ENCODE results near the gene PFAS. TPM values are rescaled to one million over a fixed set of nuclear protein-coding genes. Genes with fewer than 3 reads are reported as not detected.

PFAS gene
- total and polyA plus RNA-seq, 11 donors = 6.1 to 23.8 (median 13.2) TPM

DNA sequence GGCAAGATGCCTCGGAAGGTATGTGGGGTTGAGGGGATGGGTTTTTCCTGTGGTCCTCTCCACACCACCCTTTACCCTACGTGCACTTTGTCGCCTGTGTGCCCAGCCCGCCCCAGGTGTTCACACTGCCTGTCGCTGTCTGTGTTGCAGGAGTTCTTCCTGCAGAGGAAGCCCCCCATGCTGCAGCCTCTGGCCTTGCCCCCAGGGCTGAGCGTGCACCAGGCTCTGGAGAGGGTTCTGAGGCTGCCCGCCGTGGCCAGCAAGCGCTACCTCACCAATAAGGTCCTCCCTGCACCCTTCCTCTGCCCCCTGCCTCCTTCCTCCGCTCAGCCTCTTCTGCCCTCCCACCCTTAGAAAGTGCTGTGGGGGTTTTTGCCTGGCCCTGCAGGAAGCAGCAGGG, 15.2 kb downstream of the PFAS start:
- Histone ChIP-seq H3K36me3 (peaks cover 0 to 93% (median 67%) of the 10 kb centered on the region in 9 donors), H3K27me3 (no peaks in the 10 kb centered on the region), H3K4me1 (no peaks in the 10 kb centered on the region), H3K4me3 (no peak overlapping the region), H3K9me3 (no peaks in the 10 kb centered on the region), H3K27ac (no peak overlapping the region)
- intact Hi-C loops (cut with DNase I) = no loop called here
- no peak for DNase-seq
- WGBS, 4 donors = 94 to 97% (median 96%) methylated on average over 10 of the region's 10 CpGs
- TF ChIP-seq POLR2A (IDR thresholded peaks at IDR 0.05) = no peak
- ATAC-seq = no peak

DNA sequence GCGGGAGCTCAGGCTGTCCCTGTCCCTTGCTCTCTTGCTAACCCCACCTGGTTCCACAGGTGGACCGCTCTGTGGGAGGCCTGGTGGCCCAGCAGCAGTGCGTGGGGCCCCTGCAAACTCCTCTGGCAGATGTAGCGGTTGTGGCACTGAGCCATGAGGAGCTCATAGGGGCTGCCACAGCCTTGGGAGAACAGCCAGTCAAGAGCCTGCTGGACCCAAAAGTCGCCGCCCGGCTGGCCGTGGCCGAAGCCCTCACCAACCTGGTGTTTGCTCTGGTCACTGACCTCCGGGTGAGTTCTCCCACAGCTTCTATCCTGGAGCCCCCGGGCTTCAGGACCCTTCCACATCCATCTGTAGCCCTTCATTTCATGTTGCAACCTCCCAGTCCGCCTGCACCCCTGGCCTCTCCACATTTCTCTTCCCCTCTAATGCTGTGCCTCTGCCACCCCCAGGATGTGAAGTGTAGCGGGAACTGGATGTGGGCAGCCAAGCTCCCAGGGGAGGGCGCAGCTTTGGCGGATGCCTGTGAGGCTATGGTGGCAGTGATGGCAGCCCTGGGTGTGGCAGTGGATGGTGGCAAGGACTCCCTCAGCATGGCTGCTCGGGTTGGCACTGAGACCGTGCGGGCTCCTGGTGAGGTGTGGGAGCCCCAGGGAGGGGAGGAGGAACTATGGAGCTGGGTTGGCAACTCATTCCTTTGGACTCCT, 15.9 kb downstream of the PFAS start:
- intact Hi-C loops (cut with DNase I) = no loop called here
- TF ChIP-seq POLR2A (IDR thresholded peaks at IDR 0.05) = no peak
- TF ChIP-seq, protein P1, sequence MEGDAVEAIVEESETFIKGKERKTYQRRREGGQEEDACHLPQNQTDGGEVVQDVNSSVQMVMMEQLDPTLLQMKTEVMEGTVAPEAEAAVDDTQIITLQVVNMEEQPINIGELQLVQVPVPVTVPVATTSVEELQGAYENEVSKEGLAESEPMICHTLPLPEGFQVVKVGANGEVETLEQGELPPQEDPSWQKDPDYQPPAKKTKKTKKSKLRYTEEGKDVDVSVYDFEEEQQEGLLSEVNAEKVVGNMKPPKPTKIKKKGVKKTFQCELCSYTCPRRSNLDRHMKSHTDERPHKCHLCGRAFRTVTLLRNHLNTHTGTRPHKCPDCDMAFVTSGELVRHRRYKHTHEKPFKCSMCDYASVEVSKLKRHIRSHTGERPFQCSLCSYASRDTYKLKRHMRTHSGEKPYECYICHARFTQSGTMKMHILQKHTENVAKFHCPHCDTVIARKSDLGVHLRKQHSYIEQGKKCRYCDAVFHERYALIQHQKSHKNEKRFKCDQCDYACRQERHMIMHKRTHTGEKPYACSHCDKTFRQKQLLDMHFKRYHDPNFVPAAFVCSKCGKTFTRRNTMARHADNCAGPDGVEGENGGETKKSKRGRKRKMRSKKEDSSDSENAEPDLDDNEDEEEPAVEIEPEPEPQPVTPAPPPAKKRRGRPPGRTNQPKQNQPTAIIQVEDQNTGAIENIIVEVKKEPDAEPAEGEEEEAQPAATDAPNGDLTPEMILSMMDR (IDR thresholded peaks at IDR 0.05) = no peak
- DNase-seq (no peak), ATAC-seq (peak in 1 of 4 donors; percentile 14)
- Histone ChIP-seq H3K27me3 (no peaks in the 10 kb centered on the region), H3K9me3 (no peaks in the 10 kb centered on the region), H3K4me1 (no peaks in the 10 kb centered on the region), H3K36me3 (peaks cover 0 to 93% (median 71%) of the 10 kb centered on the region in 9 donors), H3K27ac (no peak overlapping the region), H3K4me3 (no peak overlapping the region)
- 94 to 97% (median 96%) methylated on average over 18 of the region's 18 CpGs for WGBS, 4 donors

DNA sequence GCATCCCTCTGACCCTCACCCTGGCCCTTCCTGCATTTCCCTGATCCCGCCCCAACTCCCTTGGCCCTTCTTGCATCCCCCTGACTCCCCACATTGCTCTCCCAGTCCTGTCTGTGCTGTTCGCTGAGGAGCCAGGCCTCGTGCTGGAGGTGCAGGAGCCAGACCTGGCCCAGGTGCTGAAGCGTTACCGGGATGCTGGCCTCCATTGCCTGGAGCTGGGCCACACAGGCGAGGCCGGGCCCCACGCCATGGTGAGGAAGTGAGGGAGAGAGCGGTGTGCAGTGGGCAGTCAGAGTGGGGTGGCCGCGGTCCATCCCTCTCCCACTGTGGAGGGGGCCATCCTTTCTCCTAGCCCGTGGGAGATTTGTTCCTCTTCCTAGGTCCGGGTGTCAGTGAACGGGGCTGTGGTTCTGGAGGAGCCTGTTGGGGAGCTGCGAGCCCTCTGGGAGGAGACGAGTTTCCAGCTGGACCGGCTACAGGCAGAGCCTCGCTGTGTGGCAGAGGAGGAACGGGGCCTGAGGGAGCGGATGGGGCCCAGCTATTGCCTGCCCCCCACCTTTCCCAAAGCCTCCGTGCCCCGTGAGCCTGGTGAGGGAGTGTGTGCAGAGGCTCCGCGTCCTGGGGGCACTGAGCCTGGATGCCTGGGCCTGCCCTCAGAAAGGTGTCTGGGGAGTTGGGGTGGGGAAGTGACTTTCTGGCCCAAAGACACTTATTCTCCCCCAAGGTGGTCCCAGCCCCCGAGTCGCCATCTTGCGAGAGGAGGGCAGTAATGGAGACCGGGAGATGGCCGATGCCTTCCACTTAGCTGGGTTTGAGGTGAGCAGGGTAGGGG, 17.8 kb downstream of the PFAS start:
- intact Hi-C loops (cut with DNase I) = no loop called here
- no peak for TF ChIP-seq POLR2A (IDR thresholded peaks at IDR 0.05)
- TF ChIP-seq, protein P1 (IDR thresholded peaks at IDR 0.05) = no peak
- H3K27me3 ChIP-seq = no peaks in the 10 kb centered on the region
- ATAC-seq (no peak), DNase-seq (no peak)
- WGBS, 4 donors = 93 to 97% (median 96%) methylated on average over 20 to 29 of the region's 29 CpGs
- no peak overlapping the region for H3K27ac ChIP-seq
- H3K4me3 ChIP-seq = no peak overlapping the region
- peaks cover 0 to 75% (median 57%) of the 10 kb centered on the region in 9 donors for H3K36me3 ChIP-seq
- no peaks in the 10 kb centered on the region for H3K9me3 ChIP-seq
- no peaks in the 10 kb centered on the region for H3K4me1 ChIP-seq

DNA sequence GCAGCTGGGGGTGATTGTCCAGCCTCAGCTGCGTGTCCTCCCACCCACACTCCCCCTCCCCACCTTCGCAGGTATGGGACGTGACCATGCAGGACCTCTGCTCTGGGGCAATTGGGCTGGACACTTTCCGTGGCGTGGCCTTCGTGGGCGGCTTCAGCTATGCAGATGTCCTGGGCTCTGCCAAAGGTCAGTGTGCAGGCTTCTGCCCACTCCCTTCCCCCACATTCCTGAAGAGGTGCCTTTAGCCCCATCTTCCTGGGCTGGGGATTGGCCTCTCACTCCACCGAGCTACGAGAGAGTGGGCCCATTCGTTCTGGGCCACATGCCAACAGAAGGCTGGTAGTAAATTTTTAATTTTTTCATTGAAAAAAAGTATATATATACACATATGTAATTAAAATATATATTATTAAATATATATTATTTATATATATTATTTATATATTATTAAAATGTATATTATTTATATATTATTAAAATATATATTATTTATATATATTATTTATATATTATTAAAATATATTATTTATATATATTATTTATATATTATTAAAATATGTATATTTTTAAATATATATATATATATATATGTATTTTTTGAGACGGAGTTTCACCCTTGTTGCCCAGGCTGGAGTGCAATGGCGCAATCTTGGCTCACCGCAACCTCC, 18.5 kb downstream of the PFAS start:
- DNase-seq = no peak
- intact Hi-C loops (cut with DNase I) = no loop called here
- H3K27ac ChIP-seq = no peak overlapping the region
- TF ChIP-seq, protein P1 (IDR thresholded peaks at IDR 0.05) = no peak
- TF ChIP-seq POLR2A (IDR thresholded peaks at IDR 0.05) = no peak
- no peaks in the 10 kb centered on the region for H3K9me3 ChIP-seq
- H3K27me3 ChIP-seq = no peaks in the 10 kb centered on the region
- no peaks in the 10 kb centered on the region for H3K4me1 ChIP-seq
- H3K4me3 ChIP-seq = no peak overlapping the region
- H3K36me3 ChIP-seq = peaks cover 0 to 67% (median 50%) of the 10 kb centered on the region in 9 donors
- ATAC-seq = no peak
- WGBS, 4 donors = 89 to 97% (median 93%) methylated on average over 13 of the region's 13 CpGs

Data from heart left ventricle (tissue), 16 donors.